GM12878 (cell line): Measurements from ENCODE around the gene RIOX2. TPM values are rescaled to one million over a fixed set of nuclear protein-coding genes. Genes with fewer than 3 reads are reported as not detected.

Experiments used
- BMI1 ChIP-seq: fragments of 450-650 bp; IDR thresholded peaks from 2 replicates; pipeline ENCODE4 v1.6.1; 2016; ENCODE audit warnings: mild to moderate bottlenecking, moderate library complexity, borderline replicate concordance
- CREB1 ChIP-seq: IDR thresholded peaks from 2 replicates; pipeline ENCODE4 v1.6.1; 2012; ENCODE audit warnings: low read depth, mild to moderate bottlenecking, inconsistent platforms
- FOS ChIP-seq: IDR thresholded peaks from 3 replicates; pipeline ENCODE4 v1.6.1; 2011; ENCODE audit warnings: borderline replicate concordance; ENCODE audit not compliant: insufficient read length; ENCODE audit errors: extremely low read depth
- NR2F1 ChIP-seq: fragments of 450-650 bp; conservative IDR thresholded peaks from 2 replicates; pipeline ENCODE4 v1.6.1; 2017; ENCODE audit warnings: mild to moderate bottlenecking
- PBX3 ChIP-seq: IDR thresholded peaks from 2 replicates; pipeline ENCODE4 v1.6.1; 2011; ENCODE audit warnings: mild to moderate bottlenecking, low read depth, low read length, moderate library complexity; ENCODE audit not compliant: insufficient replicate concordance
- RB1 ChIP-seq: fragments of 450-650 bp; formaldehyde crosslinking; IDR thresholded peaks from 2 replicates; pipeline ENCODE4 v1.6.1; 2017; ENCODE audit warnings: mild to moderate bottlenecking, borderline replicate concordance
- RFX5 ChIP-seq: IDR thresholded peaks from 2 replicates; pipeline ENCODE4 v1.6.1; 2011; ENCODE audit warnings: low read depth, low read length, improper control_type of control experiment
- STAT3 ChIP-seq: IDR thresholded peaks from 2 replicates; pipeline ENCODE4 v1.6.1; 2011; ENCODE audit warnings: low read depth, low read length, improper control_type of control experiment
- TCF12 ChIP-seq: IDR thresholded peaks from 2 replicates; pipeline ENCODE4 v1.6.1; 2011; ENCODE audit warnings: low read depth, mild to moderate bottlenecking, low read length
- TCF3 ChIP-seq: IDR thresholded peaks from 2 replicates; pipeline ENCODE4 v1.6.1; 2012; ENCODE audit warnings: low read depth, mild to moderate bottlenecking, low read length, borderline replicate concordance; ENCODE audit not compliant: insufficient read depth
- TCF7 ChIP-seq: IDR thresholded peaks from 2 replicates; pipeline ENCODE4 v1.6.1; 2014; ENCODE audit warnings: antibody characterized with exemption, borderline replicate concordance
- ZNF207 ChIP-seq: fragments of 450-650 bp; IDR thresholded peaks from 2 replicates; pipeline ENCODE4 v1.6.1; 2014; ENCODE audit warnings: antibody characterized with exemption, mild to moderate bottlenecking, borderline replicate concordance
- ZNF217 ChIP-seq: fragments of 450-650 bp; IDR thresholded peaks from 2 replicates; pipeline ENCODE4 v1.6.1; 2017; ENCODE audit warnings: antibody characterized with exemption, mild to moderate bottlenecking
- ZNF24 ChIP-seq: fragments of 450-650 bp; IDR thresholded peaks from 2 replicates; pipeline ENCODE4 v1.6.1; 2017; ENCODE audit warnings: antibody characterized with exemption, mild to moderate bottlenecking
- polyA plus RNA-seq, 11 experiments: library from polyadenylated mRNA; depleted of rRNA in 4 of 11; unstranded in 6 of 11; stranded (reverse) in 5 of 11; fragments of >200 nt; fragmentation: Nextera tagmentation in 4 of 11; fragmentation: Illumina TruSeq in 1 of 11; extraction: Ambion mirVana in 4 of 11; extraction: Trizol in 1 of 11; gene quantifications; 1 replicate in 1 of 11; 2 replicates in 10 of 11; pipeline versions ENCODE4 v1.2.1 to v1.2.3, GENCODE V29; 2011 to 2016; ENCODE audit warnings: inconsistent platforms in 2 of 11, missing spikeins in 2 of 11, low read depth in 1 of 11
- total RNA-seq, 4 experiments: library from RNA; depleted of rRNA in 3 of 4; stranded (reverse); fragments of >200 nt in 3 of 4; fragmentation: Illumina TruSeq in 1 of 4; extraction: Trizol in 1 of 4; gene quantifications; 2 replicates each; pipeline versions ENCODE4 v1.2.1 to v1.2.3, GENCODE V29; 2013 to 2021
- TF ChIP-seq, protein P1 (sequence below): fragments of 450-650 bp; IDR thresholded peaks from 2 replicates; pipeline ENCODE4 v1.6.1; 2017; ENCODE audit warnings: mild to moderate bottlenecking, moderate library complexity
- TF ChIP-seq, protein P2 (sequence below): IDR thresholded peaks from 2 replicates; pipeline ENCODE4 v1.6.1; 2012; ENCODE audit warnings: improper control_type of control experiment, low read depth, low read length; ENCODE audit not compliant: insufficient replicate concordance

Gene RIOX2
- total and polyA plus RNA-seq, 10 of the 15 experiments (the other 5 are each of a cell fraction or from before 2014, with no cell fraction given) = 24.1 to 52.6 (median 44.0) TPM

DNA sequence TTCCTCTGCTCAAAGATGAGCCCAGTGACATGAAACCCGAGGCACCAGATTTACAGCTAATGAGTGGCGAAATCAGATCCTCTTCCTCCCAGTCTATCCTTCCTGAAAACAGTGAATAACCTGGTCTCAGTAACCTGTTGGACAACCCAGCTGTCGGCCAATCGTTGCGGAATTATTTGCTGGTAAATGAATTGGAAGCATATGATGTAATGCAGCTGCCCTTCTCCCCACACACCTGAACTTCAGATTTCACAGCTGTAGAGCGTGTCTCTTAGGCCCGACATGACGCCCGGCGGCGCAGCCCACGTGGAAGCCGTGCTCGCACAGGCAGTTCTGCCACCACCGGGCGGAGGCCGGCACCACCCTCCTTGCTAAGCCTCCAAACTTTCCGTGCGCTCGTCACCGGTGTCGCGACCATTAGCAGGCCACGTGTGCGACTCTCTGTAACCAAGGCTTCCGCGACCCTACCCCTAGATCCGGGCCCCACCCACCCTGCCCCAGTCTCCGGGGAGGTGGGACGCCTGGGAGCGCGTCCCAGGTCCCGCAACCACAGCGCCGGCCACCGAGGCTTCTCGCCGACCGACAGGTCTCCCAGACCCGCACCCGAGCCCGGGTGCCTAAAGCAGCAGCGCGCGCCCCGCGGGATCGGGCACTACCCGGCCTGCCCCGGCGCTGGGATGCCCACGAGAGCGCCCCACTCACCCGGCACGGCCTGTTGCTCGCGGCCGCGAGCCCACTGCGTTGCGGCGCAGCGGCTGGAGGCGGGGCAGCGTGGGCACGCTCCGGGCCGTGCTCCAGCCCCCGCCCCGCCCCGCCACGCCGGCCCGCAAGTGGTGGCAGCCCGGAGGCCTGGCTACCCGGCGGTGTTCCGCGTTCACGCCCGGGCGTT, at the start of gene RIOX2 (continued):
- TF ChIP-seq TCF3 = peak; percentile 20; the same call in 1 of the 2 replicates
- TF ChIP-seq TCF12 = peak; percentile 46; the same call in 1 of the 2 replicates
- no peak for TF ChIP-seq RFX5
- TF ChIP-seq TCF7 = no peak
- no peak for TF ChIP-seq STAT3
- TF ChIP-seq, protein P1, sequence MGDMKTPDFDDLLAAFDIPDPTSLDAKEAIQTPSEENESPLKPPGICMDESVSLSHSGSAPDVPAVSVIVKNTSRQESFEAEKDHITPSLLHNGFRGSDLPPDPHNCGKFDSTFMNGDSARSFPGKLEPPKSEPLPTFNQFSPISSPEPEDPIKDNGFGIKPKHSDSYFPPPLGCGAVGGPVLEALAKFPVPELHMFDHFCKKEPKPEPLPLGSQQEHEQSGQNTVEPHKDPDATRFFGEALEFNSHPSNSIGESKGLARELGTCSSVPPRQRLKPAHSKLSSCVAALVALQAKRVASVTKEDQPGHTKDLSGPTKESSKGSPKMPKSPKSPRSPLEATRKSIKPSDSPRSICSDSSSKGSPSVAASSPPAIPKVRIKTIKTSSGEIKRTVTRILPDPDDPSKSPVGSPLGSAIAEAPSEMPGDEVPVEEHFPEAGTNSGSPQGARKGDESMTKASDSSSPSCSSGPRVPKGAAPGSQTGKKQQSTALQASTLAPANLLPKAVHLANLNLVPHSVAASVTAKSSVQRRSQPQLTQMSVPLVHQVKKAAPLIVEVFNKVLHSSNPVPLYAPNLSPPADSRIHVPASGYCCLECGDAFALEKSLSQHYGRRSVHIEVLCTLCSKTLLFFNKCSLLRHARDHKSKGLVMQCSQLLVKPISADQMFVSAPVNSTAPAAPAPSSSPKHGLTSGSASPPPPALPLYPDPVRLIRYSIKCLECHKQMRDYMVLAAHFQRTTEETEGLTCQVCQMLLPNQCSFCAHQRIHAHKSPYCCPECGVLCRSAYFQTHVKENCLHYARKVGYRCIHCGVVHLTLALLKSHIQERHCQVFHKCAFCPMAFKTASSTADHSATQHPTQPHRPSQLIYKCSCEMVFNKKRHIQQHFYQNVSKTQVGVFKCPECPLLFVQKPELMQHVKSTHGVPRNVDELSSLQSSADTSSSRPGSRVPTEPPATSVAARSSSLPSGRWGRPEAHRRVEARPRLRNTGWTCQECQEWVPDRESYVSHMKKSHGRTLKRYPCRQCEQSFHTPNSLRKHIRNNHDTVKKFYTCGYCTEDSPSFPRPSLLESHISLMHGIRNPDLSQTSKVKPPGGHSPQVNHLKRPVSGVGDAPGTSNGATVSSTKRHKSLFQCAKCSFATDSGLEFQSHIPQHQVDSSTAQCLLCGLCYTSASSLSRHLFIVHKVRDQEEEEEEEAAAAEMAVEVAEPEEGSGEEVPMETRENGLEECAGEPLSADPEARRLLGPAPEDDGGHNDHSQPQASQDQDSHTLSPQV = no peak
- no peak for TF ChIP-seq ZNF207
- no peak for TF ChIP-seq FOS
- TF ChIP-seq RB1 = 0 out of 2 replicates have a peak, but pooled peaks have one; percentile 30
- no peak for TF ChIP-seq PBX3
- TF ChIP-seq NR2F1 = peak; percentile 49; the same call in 1 of the 2 replicates
- TF ChIP-seq CREB1 = peak; percentile 65; the same call in 1 of the 2 replicates
- TF ChIP-seq ZNF24 = no peak
- no peak for TF ChIP-seq BMI1
- TF ChIP-seq, protein P2, sequence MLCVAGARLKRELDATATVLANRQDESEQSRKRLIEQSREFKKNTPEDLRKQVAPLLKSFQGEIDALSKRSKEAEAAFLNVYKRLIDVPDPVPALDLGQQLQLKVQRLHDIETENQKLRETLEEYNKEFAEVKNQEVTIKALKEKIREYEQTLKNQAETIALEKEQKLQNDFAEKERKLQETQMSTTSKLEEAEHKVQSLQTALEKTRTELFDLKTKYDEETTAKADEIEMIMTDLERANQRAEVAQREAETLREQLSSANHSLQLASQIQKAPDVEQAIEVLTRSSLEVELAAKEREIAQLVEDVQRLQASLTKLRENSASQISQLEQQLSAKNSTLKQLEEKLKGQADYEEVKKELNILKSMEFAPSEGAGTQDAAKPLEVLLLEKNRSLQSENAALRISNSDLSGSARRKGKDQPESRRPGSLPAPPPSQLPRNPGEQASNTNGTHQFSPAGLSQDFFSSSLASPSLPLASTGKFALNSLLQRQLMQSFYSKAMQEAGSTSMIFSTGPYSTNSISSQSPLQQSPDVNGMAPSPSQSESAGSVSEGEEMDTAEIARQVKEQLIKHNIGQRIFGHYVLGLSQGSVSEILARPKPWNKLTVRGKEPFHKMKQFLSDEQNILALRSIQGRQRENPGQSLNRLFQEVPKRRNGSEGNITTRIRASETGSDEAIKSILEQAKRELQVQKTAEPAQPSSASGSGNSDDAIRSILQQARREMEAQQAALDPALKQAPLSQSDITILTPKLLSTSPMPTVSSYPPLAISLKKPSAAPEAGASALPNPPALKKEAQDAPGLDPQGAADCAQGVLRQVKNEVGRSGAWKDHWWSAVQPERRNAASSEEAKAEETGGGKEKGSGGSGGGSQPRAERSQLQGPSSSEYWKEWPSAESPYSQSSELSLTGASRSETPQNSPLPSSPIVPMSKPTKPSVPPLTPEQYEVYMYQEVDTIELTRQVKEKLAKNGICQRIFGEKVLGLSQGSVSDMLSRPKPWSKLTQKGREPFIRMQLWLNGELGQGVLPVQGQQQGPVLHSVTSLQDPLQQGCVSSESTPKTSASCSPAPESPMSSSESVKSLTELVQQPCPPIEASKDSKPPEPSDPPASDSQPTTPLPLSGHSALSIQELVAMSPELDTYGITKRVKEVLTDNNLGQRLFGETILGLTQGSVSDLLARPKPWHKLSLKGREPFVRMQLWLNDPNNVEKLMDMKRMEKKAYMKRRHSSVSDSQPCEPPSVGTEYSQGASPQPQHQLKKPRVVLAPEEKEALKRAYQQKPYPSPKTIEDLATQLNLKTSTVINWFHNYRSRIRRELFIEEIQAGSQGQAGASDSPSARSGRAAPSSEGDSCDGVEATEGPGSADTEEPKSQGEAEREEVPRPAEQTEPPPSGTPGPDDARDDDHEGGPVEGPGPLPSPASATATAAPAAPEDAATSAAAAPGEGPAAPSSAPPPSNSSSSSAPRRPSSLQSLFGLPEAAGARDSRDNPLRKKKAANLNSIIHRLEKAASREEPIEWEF = no peak
- no peak for TF ChIP-seq ZNF217
